GM21786 (cell line): ENCODE measurements around the gene MAN1A2.
"Not testable (repeated sequence)": the region's sequence is repeated elsewhere in the genome, so short reads cannot be mapped to it uniquely, and the experiment has no call there.

ENCODE experiments used
- ATAC-seq: cut with Tn5 transposase; IDR thresholded peaks from one replicate; pipeline ENCODE4 v1.9.1; 2021; ENCODE audit not compliant: unreplicated experiment

The MAN1A2 gene

GRCh38 chr1:117367046-117368025, at the start of gene MAN1A2:
TSS of gene MAN1A2 (plus strand) at chr1:117367449. CDS start at chr1:117368184, 735 bp downstream.
- peak; percentile 62 for ATAC-seq

GRCh38 chr1:117318011-117318410, 49.2 kb upstream of the MAN1A2 start:
- no peak for ATAC-seq

- no peak for ATAC-seq
Measured at GRCh38 chr1:117318426-117318825, 48.8 kb upstream of the MAN1A2 start.

GRCh38 chr1:117320515-117320914, 46.7 kb upstream of the MAN1A2 start:
- ATAC-seq = no peak

GRCh38 chr1:117321680-117322609, 45.3 kb upstream of the MAN1A2 start:
- ATAC-seq = no peak

GRCh38 chr1:117324357-117324756, 42.9 kb upstream of the MAN1A2 start:
- ATAC-seq = no peak

- ATAC-seq = not testable (repeated sequence)
Measured at GRCh38 chr1:117326035-117326434, 41.2 kb upstream of the MAN1A2 start.

- no peak for ATAC-seq
Measured at GRCh38 chr1:117327011-117327410, 40.2 kb upstream of the MAN1A2 start.

- ATAC-seq = no peak
Measured at GRCh38 chr1:117335376-117336086, 31.7 kb upstream of the MAN1A2 start.

GRCh38 chr1:117336088-117336817, 31.0 kb upstream of the MAN1A2 start:
- no peak for ATAC-seq

- ATAC-seq = no peak
Measured at GRCh38 chr1:117339866-117340700, 27.2 kb upstream of the MAN1A2 start.

- no peak for ATAC-seq
Measured at GRCh38 chr1:117341123-117341522, 26.1 kb upstream of the MAN1A2 start.

GRCh38 chr1:117342397-117342796, 24.9 kb upstream of the MAN1A2 start:
- ATAC-seq = no peak

- ATAC-seq = no peak
Measured at GRCh38 chr1:117346206-117346928, 20.9 kb upstream of the MAN1A2 start.

GRCh38 chr1:117347907-117348306, 19.3 kb upstream of the MAN1A2 start:
- ATAC-seq = no peak

- ATAC-seq = not testable (repeated sequence)
Measured at GRCh38 chr1:117352695-117353094, 14.6 kb upstream of the MAN1A2 start.

- not testable (repeated sequence) for ATAC-seq
Measured at GRCh38 chr1:117357833-117358603, 9.2 kb upstream of the MAN1A2 start.

GRCh38 chr1:117358604-117358887, 8.7 kb upstream of the MAN1A2 start:
- not testable (repeated sequence) for ATAC-seq
